Cardiac fibroblast (primary cell): ENCODE results near the gene STAM.

Experiments
- DNase-seq, 2 donors: peaks; one replicate each; pipeline versions ENCODE4 v3.0.0 to v3.0.0-alpha.2; 2010; ENCODE audit warnings: low read depth in 2 of 2
- H3K4me3 ChIP-seq, 2 donors: replicated peaks in 1 of 2; 1 replicate in 1 of 2; 2 replicates in 1 of 2; pipeline ENCODE4 v1.5.1; 2011; ENCODE audit warnings: low read depth in 2 of 2, low read length in 2 of 2, mild to moderate bottlenecking in 2 of 2, moderate library complexity in 1 of 2
- TF ChIP-seq, protein P1 (sequence below): IDR thresholded peaks from one replicate; pipeline ENCODE4 v1.5.1; 2011; ENCODE audit warnings: low read depth, mild to moderate bottlenecking, low read length, inconsistent platforms

STAM gene

GRCh38 chr10:17671307-17671706 lies 27.4 kb downstream of the STAM start:
- TF ChIP-seq, protein P1, sequence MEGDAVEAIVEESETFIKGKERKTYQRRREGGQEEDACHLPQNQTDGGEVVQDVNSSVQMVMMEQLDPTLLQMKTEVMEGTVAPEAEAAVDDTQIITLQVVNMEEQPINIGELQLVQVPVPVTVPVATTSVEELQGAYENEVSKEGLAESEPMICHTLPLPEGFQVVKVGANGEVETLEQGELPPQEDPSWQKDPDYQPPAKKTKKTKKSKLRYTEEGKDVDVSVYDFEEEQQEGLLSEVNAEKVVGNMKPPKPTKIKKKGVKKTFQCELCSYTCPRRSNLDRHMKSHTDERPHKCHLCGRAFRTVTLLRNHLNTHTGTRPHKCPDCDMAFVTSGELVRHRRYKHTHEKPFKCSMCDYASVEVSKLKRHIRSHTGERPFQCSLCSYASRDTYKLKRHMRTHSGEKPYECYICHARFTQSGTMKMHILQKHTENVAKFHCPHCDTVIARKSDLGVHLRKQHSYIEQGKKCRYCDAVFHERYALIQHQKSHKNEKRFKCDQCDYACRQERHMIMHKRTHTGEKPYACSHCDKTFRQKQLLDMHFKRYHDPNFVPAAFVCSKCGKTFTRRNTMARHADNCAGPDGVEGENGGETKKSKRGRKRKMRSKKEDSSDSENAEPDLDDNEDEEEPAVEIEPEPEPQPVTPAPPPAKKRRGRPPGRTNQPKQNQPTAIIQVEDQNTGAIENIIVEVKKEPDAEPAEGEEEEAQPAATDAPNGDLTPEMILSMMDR, result no peak
- peak in 1 of 2 donors; percentile 26 for DNase-seq
- H3K4me3 ChIP-seq, result no peak overlapping the region

DNA sequence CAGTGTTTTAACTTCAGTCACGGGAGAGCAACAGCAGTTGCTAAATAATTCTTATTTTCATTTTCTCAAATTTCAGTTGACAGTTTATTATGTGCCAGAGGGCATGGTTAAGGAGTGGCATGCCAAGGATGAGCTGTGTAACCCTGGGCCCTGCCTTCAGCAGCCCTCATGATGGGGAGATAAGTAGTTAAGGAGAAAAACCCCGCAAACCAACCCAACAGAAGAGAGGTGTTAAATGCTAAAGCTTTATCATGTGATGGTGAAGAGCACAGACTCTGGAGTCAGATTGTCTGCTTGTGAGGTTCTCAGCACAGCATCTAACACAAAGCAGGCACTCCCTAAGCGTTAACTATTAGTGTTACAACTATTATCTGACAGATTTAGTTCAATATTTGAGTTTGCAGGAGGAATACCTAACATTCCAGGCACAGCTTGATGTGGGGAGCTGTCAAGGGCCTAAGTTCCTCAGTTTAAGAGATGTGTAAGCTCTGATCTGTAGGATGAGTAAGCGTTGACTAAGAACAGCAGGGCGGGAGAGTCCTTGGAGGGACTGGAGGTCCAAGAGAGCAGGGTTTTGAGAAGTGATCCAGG lies 29.6 kb downstream of the STAM start:
- TF ChIP-seq, protein P1, result no peak
- no peak overlapping the region for H3K4me3 ChIP-seq
- DNase-seq, result peak; percentile 80 to 92

GRCh38 chr10:17674566-17674965 lies 30.6 kb downstream of the STAM start:
- DNase-seq, result no peak
- TF ChIP-seq, protein P1, result no peak
- H3K4me3 ChIP-seq, result no peak overlapping the region

- TF ChIP-seq, protein P1, result no peak
- DNase-seq, result no peak
- no peak overlapping the region for H3K4me3 ChIP-seq
Measured at GRCh38 chr10:17675638-17676037, 31.7 kb downstream of the STAM start.

DNA sequence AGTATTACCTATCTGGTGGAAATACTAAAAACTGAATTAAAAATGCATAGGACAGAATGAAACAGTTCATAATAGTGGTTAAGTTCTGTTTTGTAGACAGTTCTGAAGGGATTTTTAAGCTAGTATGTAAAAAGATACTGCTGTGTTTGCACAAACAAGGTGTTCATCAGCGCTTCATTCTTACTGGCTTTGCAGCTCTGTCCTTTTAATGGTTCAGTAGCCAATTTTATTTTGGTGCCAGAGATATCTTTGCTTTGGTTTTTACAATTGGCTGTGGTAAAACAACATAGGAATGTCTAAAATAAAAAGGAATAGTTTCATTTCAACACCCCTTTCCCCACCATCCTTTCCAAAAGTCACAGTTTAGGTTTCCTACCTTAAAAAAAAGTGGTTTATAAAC lies 33.0 kb downstream of the STAM start:
- TF ChIP-seq, protein P1, result no peak
- no peak for DNase-seq
- no peak overlapping the region for H3K4me3 ChIP-seq

DNA sequence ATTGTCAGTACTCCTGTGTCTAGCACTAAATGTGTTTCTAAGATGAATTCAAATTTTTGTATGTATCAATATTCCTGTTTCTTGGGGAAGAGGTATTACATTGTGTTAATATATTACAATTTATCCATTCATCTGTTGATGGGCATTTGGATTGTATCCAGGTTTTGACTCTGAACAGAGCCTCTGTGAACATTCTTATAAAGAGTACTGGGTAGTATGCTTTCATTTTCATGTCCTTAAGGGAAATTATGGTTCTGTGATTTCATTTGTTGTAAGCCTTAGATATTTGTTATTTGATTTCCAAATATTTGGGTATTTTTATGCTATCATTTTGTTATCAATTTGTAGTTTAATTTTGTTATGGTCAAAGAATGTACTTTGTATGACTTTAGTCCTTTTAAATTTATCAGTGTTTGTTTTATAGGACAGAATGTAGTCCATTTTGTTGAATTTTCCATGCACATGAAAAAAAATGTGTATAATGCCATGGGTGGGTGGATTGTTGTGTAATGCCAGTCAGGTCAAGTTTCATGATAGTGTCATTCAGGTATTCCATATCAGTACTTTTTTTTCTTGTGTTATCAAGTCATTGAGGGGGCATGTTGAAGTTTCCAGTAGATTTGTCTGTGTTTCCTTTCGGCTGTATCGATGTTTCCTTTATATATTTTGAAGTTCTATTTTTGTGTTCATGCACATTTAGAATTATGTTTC lies 38.4 kb downstream of the STAM start:
- no peak overlapping the region for H3K4me3 ChIP-seq
- peak in 1 of 2 donors; percentile 52 for DNase-seq
- TF ChIP-seq, protein P1, result no peak
